HG02678 (cell line): ENCODE results near the gene GDPD3.
"Not testable (repeated sequence)": the region's sequence is repeated elsewhere in the genome, so short reads cannot be mapped to it uniquely, and the experiment has no call there.

Source experiments
- ATAC-seq: cut with Tn5 transposase; IDR thresholded peaks from one replicate; pipeline ENCODE4 v1.9.1; 2021; ENCODE audit warnings: mild to moderate bottlenecking, moderate library complexity; ENCODE audit not compliant: unreplicated experiment

The GDPD3 gene

GRCh38 chr16:30113031-30113710 is at the start of gene GDPD3:
Gene GDPD3 (minus strand): TSS chr16:30113537. CDS start chr16:30113478, 59 bp downstream.
- ATAC-seq: no peak

GRCh38 chr16:30157214-30157613 is 43.9 kb upstream of the GDPD3 start:
- ATAC-seq: no peak

DNA sequence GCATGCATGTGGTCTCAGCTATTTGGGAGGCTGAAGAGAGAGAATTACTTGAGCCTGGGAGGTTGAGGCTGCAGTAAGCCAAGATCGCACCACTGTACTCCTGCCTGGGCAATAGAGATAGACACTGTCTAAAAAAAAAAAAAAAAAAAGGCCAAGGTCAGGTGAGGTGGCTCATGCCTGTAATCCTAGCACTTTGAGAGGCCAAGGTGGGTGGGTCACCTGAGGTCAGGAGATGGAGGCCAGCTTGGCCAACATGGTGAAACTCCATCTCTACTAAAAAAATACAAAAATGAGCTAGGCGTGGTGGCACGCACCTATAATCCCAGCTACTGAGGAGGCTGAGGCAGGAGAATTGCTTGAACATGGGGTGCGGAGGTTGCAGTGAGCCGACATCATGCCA is 41.9 kb upstream of the GDPD3 start:
- no peak for ATAC-seq

GRCh38 chr16:30152517-30152916 is 39.2 kb upstream of the GDPD3 start:
- ATAC-seq: no peak

DNA sequence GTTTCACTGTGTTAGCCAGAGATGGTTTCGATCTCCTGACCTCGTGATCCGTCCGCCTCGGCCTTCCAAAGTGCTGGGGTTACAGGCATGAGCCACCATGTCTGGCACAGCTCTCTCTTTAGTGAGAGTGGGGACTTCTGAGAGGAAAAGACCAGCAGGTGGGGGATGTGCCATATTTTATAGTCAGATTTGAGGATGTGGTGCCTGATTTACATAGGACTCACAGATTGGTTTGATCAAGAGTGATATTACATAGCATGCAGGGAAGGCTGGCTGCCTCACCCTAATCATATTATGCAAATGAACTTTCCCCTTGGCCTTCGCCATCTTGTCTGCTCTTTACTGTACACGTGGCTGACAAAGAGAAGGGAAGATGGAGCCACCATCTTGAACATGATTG is 37.8 kb upstream of the GDPD3 start:
- no peak for ATAC-seq

- no peak for ATAC-seq
These were observed 36.1 kb upstream of the GDPD3 start for GRCh38 chr16:30149250-30149930.

DNA sequence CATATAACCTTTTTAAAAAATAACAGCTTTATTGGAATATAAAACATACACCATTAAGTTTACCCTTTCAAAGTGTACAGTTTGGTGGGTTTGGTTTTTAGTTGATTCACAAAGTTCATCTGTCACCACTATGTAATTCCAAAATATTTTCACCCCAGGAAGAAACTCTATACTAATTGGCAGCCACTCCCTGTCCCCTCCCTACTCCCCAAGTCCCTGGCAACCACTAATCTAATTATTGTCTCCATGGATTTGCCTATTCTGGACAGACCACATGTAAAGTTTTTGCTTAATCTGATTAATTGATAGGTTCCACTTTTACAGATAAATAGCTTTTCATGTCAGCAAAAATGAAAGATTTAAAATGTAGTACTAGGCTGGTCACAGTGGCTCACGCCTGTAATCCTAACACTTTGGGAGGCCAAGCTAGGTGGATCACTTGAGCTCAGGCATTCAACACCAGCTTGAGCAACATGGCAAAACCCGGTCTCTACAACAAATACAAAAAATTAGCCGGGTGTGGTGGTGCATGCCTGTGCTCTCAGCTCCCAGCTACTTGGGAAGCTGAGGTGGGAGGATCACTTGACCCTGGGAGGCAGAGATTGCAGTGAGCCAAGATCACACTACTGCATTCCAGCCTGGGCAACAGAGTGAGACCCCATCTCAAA is 34.6 kb upstream of the GDPD3 start:
- no peak for ATAC-seq

DNA sequence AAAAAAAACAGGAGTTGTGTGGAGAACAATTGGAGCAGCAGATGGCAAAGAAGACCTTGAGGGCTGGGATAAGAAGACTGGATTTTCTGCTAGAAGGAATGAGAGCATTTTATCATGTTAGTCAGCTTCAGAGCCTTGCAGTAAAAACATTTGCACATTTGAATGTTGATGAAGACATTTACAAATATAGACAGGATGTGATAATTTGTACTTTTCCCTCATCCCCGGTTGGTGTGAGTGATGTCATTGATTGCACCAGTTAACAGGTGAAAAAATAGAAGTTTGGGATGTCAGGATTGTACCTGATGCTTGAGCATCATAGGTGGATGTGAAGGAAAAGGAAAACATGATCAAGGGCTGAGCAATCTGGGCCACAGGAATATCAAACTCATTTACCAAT is 32.3 kb upstream of the GDPD3 start:
- ATAC-seq: no peak

DNA sequence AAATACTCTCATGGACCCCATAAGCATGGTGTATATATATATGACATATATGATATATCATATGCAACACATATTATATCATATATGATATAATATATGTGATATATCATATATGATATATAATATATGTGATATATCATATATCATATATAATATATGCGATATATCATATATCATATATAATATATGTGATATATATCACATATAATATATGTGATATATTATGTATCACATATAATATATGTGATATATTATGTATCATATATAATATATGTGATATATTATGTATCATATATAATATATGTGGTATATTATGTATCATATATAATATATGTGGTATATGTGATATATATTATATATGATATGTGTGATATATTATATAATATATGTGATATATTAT is 31.6 kb upstream of the GDPD3 start:
- ATAC-seq: no peak

GRCh38 chr16:30144017-30144416 is 30.7 kb upstream of the GDPD3 start:
- ATAC-seq: no peak

- no peak for ATAC-seq
These were observed 30.0 kb upstream of the GDPD3 start for GRCh38 chr16:30143347-30143702.

- ATAC-seq: no peak
These were observed 29.5 kb upstream of the GDPD3 start for GRCh38 chr16:30142672-30143346.

DNA sequence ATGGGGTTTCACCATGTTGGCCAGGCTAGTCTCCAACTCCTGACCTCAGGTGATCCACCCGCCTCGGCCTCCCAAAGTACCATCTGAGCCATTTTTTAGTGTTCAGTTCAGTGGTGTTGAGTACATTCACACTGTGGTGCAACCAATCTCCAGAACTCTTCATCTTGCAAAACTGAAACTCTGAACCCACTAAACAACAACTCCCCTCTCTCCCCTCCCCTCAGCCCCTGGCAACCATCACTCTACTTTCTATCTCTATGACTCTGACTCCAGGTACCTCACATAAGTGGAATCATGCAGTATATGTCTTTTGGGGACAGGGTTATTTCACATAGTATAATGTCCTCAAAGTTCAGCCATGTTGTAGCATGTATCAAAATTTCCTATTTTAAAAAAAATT is 28.4 kb upstream of the GDPD3 start:
- no peak for ATAC-seq

DNA sequence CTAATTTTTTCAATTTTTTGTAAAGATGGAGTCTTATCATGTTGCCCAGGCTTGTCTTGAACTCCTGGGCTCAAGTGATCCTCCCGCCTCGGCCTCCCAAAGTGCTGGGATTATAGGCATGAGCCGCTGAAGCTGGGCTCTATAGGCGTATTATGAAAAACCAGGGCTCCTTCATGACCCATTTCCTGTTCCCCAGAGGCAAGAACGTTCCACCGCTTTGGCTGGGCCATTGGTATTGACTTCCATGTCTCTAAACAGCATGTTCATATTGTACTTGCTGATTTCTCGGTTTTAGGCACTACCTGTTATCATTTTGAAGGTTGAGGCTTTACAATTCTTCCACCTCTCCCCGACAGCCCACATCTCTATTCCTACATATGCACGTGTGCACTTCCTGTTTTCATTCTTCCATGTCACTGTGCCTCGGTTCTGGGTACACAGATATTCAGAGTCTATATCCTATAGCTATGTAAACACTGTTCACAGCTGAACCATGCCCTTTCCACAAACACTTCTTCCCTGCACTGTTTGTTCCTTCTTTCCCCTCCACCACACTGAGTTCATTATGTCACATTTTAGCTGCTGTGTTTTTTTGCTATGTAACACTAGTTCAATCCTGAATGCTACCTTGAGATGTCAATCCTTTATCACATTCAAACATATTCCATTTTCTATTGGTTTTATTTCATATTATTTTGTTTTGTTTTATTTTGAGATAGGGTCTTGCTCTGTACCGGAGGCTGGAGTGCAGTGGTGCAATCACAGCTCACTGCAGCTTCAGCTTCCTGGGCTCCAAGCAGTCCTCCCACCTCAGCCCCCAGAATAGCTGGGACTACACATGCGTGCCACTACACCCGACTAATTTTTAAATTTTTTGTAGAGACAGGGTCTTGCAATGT is 26.5 kb upstream of the GDPD3 start:
- ATAC-seq: no peak

DNA sequence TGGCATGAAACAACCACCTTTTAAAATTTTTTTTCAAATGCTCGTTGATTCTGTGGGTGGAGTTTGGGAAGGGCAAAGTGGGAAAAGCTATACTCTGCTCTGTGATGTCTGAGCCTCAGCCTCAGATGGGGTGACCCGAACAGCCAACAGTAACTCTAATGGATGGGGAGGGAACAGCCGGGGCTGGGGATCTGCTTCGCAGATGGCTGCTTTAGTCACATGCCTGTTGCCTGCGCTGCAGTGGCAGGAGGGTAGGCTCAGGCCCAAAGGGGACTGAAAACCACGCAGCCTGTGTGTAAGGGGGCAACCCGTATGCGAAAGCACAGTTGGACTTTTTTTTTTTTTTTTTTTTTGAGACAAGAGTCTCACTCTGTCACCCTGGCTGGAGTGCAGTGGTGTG is 24.6 kb upstream of the GDPD3 start:
- ATAC-seq: no peak

- ATAC-seq: no peak
These were observed 23.8 kb upstream of the GDPD3 start for GRCh38 chr16:30136971-30137605.

- no peak for ATAC-seq
These were observed 19.3 kb upstream of the GDPD3 start for GRCh38 chr16:30132591-30132990.

DNA sequence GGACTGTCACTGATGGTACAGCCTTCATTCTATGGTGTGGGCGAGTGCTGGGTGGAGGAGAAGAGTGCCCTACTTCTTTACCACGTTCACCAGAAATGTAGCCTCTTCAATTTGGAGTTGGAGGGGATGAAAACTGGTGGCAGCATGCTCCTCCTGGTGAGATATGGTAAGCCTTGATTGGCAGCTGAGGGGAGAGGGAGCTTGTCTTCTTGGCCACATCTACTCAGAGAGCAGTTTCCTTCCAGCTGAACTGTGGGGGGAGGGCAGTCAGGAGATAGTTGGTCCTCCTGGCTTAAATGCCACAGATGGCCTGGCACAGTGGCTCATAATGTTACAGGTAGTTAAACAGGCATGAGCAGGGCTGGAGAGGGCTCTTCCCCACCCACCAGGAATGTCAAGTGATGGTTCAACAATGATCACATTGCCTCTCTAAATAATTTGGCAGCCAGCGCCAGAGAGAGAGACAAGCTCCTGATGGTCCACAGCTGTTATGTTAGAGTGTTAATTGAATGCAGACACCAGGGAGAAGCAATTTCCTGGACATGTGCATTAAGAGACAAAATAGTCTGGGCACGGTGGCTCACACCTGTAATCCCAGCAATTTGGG is 18.6 kb upstream of the GDPD3 start:
- ATAC-seq: no peak

- ATAC-seq: no peak
These were observed 14.7 kb upstream of the GDPD3 start for GRCh38 chr16:30127993-30128392.

- not testable (repeated sequence) for ATAC-seq
These were observed 12.4 kb upstream of the GDPD3 start for GRCh38 chr16:30125690-30126089.
